Measurements from ENCODE around the gene TET1. TPM values are rescaled to one million over a fixed set of nuclear protein-coding genes. Genes with fewer than 3 reads are reported as not detected.
A peak's percentile ranks its signal among the peaks of the same experiment; 100 is the strongest.

TET1 gene
- total RNA-seq, 1 experiment from 2014 or later = 53.4 TPM

GRCh38 chr10:68666280-68666760, 106.2 kb downstream of the TET1 start:
- no peak overlapping the region for H4K8ac ChIP-seq (replicated peaks; ENCODE audit: insufficient read length, low read depth, low read length)
- H3K27me3 ChIP-seq (ENCODE audit: insufficient read depth, low read length) = no peaks in the 10 kb centered on the region
- H3K14ac ChIP-seq (ENCODE audit: insufficient read depth, low read length) = no peak overlapping the region
- no peak overlapping the region for H4K5ac ChIP-seq (ENCODE audit: insufficient read length, low read depth, low read length)
- no peaks in the 10 kb centered on the region for H3K23me2 ChIP-seq (ENCODE audit: insufficient read length, low read depth, low read length, poor library complexity, severe bottlenecking)
- no peaks in the 10 kb centered on the region for H3K4me1 ChIP-seq (ENCODE audit: insufficient read depth, low read length)
- no peak overlapping the region for H2BK5ac ChIP-seq (ENCODE audit: insufficient read length, low read length)
- H2BK12ac ChIP-seq (ENCODE audit: insufficient read length, low read depth, low read length) = no peak overlapping the region
- H2BK120ac ChIP-seq (ENCODE audit: low read depth, low read length, poor library complexity, severe bottlenecking) = no peak overlapping the region
- no peak overlapping the region for H2AFZ ChIP-seq (ENCODE audit: low read length)
- no peak overlapping the region for H3K4ac ChIP-seq (ENCODE audit: low read depth, low read length)
- H4K20me1 ChIP-seq (ENCODE audit: control insufficient read depth, insufficient read depth, insufficient read length) = no peaks in the 10 kb centered on the region
- no peak overlapping the region for H3K9ac ChIP-seq (ENCODE audit: extremely low read depth, insufficient read length, low read length)
- no peaks in the 10 kb centered on the region for H3K79me2 ChIP-seq (ENCODE audit: insufficient read depth, low read length)
- no peak overlapping the region for H3K18ac ChIP-seq (ENCODE audit: insufficient read length, low read depth, low read length)
- Mint-ChIP-seq H3K27ac (0 out of 7 replicates have a peak overlapping the region, but pooled peaks of 1 of the 3 experiments have one; percentile 27), H3K27me3 (ENCODE audit: low read depth) (no peaks in the 10 kb centered on the region), H3K4me1 (no peaks in the 10 kb centered on the region), H3K4me3 (no peak overlapping the region), H3K9me3 (no peaks in the 10 kb centered on the region), H3K36me3 (ENCODE audit: insufficient read depth in 1 of 3, low read depth in 3 of 3) (peaks cover 27 to 54% (median 52%) of the 10 kb centered on the region in 3 experiments; a peak in 6 of 7 replicates)
- H3K4me2 ChIP-seq (ENCODE audit: insufficient read depth, insufficient read length, low read length) = no peak overlapping the region
- no peaks in the 10 kb centered on the region for H3K9me3 ChIP-seq (ENCODE audit: control insufficient read depth, low read depth, low read length)
- H2BK20ac ChIP-seq (ENCODE audit: low read depth, low read length, poor library complexity, severe bottlenecking) = no peak overlapping the region
- H3K27ac ChIP-seq (ENCODE audit: insufficient read length, low read depth, low read length) = no peak overlapping the region
- no peak for DNase-seq
- no peak overlapping the region for H3T11ph ChIP-seq (ENCODE audit: low read length)
- TF ChIP-seq, protein P1, sequence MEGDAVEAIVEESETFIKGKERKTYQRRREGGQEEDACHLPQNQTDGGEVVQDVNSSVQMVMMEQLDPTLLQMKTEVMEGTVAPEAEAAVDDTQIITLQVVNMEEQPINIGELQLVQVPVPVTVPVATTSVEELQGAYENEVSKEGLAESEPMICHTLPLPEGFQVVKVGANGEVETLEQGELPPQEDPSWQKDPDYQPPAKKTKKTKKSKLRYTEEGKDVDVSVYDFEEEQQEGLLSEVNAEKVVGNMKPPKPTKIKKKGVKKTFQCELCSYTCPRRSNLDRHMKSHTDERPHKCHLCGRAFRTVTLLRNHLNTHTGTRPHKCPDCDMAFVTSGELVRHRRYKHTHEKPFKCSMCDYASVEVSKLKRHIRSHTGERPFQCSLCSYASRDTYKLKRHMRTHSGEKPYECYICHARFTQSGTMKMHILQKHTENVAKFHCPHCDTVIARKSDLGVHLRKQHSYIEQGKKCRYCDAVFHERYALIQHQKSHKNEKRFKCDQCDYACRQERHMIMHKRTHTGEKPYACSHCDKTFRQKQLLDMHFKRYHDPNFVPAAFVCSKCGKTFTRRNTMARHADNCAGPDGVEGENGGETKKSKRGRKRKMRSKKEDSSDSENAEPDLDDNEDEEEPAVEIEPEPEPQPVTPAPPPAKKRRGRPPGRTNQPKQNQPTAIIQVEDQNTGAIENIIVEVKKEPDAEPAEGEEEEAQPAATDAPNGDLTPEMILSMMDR (conservative IDR thresholded peaks at IDR 0.05) = no peak
- no peak overlapping the region for H2BK15ac ChIP-seq (ENCODE audit: low read depth, low read length)
- H4K91ac ChIP-seq (ENCODE audit: insufficient read length, low read depth, low read length) = no peak overlapping the region
- H3K79me1 ChIP-seq (ENCODE audit: insufficient read depth, low read depth, low read length, poor library complexity, severe bottlenecking) = no peaks in the 10 kb centered on the region
- WGBS (ENCODE audit: extremely low coverage, insufficient read length, low lambda C conversion rate) = no CpG with 5 or more reads among the region's 5 CpGs
- no peak overlapping the region for H2AK5ac ChIP-seq (ENCODE audit: insufficient read length, low read length)
- H3K23ac ChIP-seq (ENCODE audit: insufficient read length, low read depth, low read length) = no peak overlapping the region
- no peak overlapping the region for H3K56ac ChIP-seq (ENCODE audit: insufficient read length, low read depth, low read length)
